Thoracic aorta endothelial cell (primary cell): Measurements from ENCODE around the gene B9D2. TPM values are rescaled to one million over a fixed set of nuclear protein-coding genes. Genes with fewer than 3 reads are reported as not detected.

Experiments used
- total RNA-seq: library from RNA; depleted of rRNA; stranded (reverse); fragments of >200 nt; gene quantifications from 2 replicates; pipeline ENCODE4 v1.2.3, GENCODE V29; 2012

Gene B9D2
- total RNA-seq: 4.1 and 4.4 TPM in 2 replicates

DNA sequence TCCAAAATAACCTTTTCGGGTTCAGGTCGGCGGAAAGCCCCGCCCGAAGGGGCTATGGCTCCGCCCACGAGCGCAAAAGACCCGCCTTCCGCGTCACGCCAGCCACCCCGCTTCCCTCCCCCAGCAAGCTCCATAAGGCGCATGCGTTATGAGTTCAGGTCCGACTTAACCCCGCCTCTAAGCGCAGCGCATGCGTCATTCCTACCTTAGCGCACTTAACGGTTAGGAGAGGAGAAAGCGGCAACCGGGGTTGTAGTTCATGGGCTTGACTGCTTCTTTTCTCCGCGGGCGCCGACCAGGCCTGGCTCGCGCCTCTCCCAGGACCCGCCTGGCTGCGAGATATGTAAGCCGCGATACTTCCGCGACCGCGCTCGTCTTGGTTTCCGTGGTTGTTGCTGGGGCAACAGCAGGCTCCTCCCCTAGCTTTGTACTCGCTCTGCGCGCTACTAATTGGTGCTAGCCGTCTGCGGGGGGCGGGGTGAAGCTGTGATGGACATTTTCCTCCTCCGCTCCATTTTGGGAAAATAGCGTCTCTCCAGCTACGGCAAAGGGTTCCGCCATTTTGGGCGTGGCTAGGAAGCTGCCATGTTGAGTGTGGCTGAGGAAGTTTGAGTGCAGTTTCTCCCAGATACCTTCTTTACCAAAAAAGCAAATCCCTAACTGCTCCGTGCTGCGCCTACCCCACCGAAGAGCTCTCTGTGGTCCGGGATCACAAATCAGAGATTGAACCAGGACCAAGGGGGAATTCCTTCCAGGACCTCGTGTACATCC lies at the start of gene B9D2:
TSS of gene B9D2 (minus strand) at position 397 of the 771 bp plus-strand sequence. CDS start 630 bp downstream, outside the sequence.

DNA sequence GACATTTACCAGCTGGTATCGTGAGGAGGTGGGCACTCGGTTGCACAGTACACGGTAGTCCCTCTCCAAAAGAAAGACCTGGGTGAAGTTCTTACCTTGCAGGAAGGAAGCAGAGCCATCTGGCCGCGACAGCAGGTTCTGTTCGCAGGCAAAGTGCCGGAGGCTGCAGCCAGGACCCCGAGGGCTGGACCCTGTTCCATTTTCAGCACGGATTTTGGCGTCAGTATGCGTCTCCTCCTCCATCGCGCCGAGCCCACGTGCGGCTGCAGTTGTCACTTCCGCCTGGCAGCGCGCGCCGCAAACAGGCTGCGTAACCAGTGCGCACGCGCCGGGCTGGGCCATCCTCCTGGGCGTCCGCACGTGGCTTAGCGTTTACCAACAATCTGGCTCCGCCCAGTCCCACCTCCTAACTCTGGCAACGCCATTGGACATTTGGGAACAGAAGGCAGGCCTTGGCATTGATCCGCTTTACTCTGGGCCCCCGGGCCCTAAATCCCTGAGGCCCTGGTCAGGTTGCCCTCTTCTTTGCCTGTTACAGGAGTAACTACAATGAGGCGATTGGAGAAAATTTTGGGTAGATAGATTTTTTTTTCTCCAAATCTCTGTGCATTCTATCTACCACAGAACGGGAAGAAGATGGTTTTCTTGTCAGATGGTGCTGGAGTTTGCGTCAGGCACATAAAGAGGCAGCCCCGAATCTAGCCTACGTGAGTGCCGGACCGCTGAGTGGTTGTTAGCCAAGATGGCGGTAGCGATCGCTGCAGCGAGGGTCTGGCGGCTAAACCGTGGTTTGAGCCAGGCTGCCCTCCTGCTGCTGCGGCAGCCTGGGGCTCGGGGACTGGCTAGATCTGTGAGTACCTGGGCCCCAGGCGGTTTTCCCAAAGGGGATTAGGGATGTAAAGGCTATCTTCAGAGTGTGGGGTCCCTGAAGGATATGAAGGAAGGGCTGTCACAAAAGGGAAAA lies 33.4 kb upstream of the B9D2 start, which contains the start of the genes BCKDHA and EXOSC5:
TSS of gene BCKDHA (plus strand) at position 733 of the 964 bp plus-strand sequence. CDS start at position 743, 10 bp downstream.
TSS of gene EXOSC5 (minus strand) at position 274 of the 964 bp plus-strand sequence. CDS start at position 243, 31 bp downstream.

GRCh38 chr19:41376241-41376997 lies 12.5 kb upstream of the B9D2 start, which contains the start of gene TMEM91:
Gene TMEM91 (plus strand): TSS chr19:41376533. CDS start chr19:41378310, 1,777 bp downstream.

GRCh38 chr19:41353466-41354342 lies 10.2 kb downstream of the B9D2 start, which contains the start of gene TGFB1:
Gene TGFB1 (minus strand): TSS chr19:41353922. CDS start chr19:41353044, 878 bp downstream.

GRCh38 chr19:41310033-41310831 lies 53.7 kb downstream of the B9D2 start, which contains the start of gene CCDC97:
Gene CCDC97 (plus strand): TSS chr19:41310172. CDS start chr19:41310311, 139 bp downstream.

Other genes starting within 250 kb of the B9D2 start
- gene CYP2F1, start 249.7 kb downstream of the B9D2 start, total RNA-seq: not detected in 2 replicates
- gene CYP2S1, start 170.9 kb downstream of the B9D2 start, total RNA-seq: 0.22 and 0.93 TPM in 2 replicates
- gene AXL, start 144.9 kb downstream of the B9D2 start, total RNA-seq: 228 and 242 TPM in 2 replicates
- gene HNRNPUL1, start 99.8 kb downstream of the B9D2 start, total RNA-seq: 174 and 211 TPM in 2 replicates
- 8.0 and 11.1 TPM in 2 replicates for gene CCDC97, start 54.0 kb downstream of the B9D2 start, total RNA-seq
- 44.5 and 45.9 TPM in 2 replicates for gene TGFB1, start 10.2 kb downstream of the B9D2 start, total RNA-seq
- 4.5 and 6.1 TPM in 2 replicates for gene TMEM91, start 12.4 kb upstream of the B9D2 start, total RNA-seq
- gene EXOSC5, start 33.2 kb upstream of the B9D2 start, total RNA-seq: 16.0 and 18.6 TPM in 2 replicates
- 28.2 and 36.3 TPM in 2 replicates for gene BCKDHA, start 33.7 kb upstream of the B9D2 start, total RNA-seq
- 3.6 and 5.0 TPM in 2 replicates for gene B3GNT8, start 63.2 kb upstream of the B9D2 start, total RNA-seq
- gene DMAC2, start 75.8 kb upstream of the B9D2 start, total RNA-seq: 48.8 and 59.0 TPM in 2 replicates
- gene ERICH4, start 79.0 kb upstream of the B9D2 start, total RNA-seq: not detected in 2 replicates
- 0.27 and 0.93 TPM in 2 replicates for gene CEACAM21, start 212.0 kb upstream of the B9D2 start, total RNA-seq